GM19239 (cell line): Measurements from ENCODE around the gene MRPS18B.
A peak's percentile ranks its signal among the peaks of the same experiment; 100 is the strongest.

Experiments used
- DNase-seq: peaks from one replicate; pipeline ENCODE4 v3.0.0; 2011; ENCODE audit warnings: low spot score; ENCODE audit not compliant: insufficient read length
- FAIRE-seq: peaks from 2 replicates; lab custom pipeline; 2011; peaks lifted over from hg19 to GRCh38; lab: Jason Lieb, UNC

MRPS18B gene

GRCh38 chr6:30601815-30602641, 15.6 kb upstream of the MRPS18B start:
- DNase-seq (no peak), FAIRE-seq (no peak)

DNA sequence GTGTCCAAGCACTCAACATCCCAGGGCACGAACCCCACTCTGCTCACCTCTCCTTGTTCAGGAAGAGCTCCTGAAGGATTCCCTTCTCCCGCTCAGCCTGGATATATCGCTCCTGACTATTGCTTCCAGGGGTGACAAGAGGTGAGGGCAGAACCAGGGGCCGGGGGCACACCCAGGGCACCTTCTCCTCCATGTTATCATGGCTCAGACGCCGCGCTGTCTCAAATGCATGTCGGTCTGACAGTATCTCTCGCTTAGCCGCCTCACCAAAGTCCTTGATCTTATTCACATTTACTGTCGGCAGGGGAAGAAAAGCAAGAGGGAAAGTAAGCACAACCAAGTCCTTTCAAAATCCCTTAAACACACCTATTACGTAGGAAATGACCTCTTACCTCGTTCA, 13.7 kb upstream of the MRPS18B start:
- FAIRE-seq, result no peak
- no peak for DNase-seq

DNA sequence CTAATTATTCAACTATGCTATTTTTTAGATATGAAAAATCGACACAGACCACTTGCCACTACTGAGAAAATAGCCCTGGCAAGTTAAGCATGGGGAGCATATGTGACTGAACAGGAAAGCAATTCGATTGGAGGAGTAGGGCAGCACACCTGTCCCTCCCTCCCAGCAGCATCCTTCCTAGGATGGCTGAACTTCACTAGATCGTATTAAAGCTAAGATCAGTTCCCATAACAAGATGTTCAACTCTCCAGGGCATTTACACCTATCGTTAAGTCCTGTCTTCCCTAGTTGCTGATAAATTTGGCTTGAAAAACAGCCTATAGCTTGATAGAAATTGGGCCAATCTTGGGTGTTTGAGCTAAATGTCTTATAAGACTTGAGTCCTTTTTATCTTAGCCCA, 7.6 kb upstream of the MRPS18B start:
- no peak for DNase-seq
- FAIRE-seq, result no peak

- DNase-seq, result no peak
- FAIRE-seq, result no peak
Observed at GRCh38 chr6:30611150-30611855, 6.3 kb upstream of the MRPS18B start.

GRCh38 chr6:30611856-30612194, 5.8 kb upstream of the MRPS18B start:
- DNase-seq (no peak), FAIRE-seq (no peak)

DNA sequence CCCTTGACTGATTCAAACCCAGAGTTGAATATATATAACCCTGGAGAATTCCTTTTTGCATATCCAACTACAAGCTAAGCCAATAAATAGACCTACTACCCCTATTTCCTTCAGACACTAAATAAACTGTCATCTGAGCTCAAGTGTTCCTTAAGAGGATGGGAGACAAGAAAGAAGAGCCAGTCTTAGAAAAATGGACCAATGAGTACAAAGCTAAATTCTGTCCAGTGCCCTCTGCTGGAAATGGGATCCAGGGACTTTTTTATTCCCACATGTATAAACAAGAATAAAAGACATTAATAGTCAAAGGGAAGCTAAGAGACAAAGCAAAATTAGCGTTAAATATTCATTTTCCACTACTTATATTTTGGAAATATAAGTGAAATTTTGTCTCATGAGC, 5.4 kb upstream of the MRPS18B start:
- DNase-seq (no peak), FAIRE-seq (no peak)

GRCh38 chr6:30612687-30613248, 4.9 kb upstream of the MRPS18B start:
- DNase-seq (no peak), FAIRE-seq (no peak)

DNA sequence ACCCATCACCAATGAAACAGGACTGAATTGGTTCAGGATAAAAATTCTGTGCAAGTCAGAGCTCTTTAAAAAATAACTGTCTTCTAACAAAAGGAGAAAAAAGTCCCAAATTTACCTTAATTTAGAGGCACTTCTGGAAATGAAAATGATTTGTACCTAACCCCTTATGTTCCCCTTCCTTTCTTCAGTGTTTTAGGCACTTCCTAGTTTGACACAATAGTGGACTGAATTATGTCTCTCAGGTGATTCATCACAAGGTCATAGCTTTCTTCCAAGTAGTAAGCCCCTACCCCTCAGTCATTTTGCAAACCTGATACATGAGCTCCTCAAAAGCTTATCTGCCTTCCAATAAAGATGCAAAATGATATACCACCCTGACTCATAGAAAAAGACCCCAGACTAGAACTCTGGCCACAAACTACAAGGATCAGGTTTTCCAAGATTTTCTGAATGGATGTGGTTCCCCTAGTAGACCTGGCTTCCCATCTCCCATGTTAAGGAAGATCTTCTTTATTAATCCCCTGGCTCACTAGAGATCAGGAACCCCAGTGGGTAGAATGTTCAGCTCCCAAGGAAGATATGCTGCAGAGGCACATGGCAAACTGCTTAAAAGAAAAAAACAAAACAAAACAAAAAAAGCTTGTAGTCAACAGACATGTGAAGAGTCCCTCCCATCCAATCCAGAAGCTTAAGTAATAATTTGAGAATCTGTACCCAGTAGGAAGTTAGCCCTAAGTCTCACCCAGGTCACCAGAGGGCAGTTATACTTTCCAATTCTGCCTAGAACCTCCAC, 4.2 kb upstream of the MRPS18B start:
- FAIRE-seq (no peak), DNase-seq (no peak)

DNA sequence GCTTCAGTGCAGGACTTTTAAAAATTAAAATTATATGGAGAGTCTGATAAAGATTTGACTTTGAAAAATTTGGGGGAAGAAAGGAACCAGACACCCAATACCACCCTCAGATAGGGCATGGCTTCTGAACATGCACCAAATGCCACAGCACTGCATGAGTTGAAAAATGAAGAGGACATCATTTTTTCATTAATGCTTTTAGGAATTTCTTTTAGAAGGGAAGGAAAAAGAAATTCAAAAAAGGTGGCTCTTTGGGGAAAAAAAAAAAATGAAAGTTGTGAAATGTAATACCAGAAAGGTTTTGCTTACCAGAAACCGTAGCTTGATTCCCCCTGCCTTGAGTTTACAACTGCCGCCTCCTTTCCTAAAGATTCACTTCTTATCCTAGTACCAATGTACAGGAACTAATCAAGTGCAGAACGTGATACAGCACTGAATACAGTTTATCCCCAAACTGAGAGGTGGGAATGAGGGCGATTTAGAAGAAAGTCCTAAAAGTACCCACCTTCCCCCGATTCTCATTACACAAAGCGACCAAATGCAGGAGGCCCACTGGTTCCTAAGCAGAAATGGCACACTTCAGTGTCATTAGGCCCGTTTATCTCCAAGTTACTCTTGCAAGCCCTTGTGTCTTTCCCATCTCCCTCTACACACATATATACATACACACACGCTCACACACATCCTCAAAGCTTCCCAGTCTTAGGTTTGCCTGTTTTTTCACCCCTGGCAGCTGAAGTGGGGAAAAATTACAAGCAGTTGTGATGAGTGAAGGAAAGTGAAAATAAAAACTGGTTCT, 3.4 kb upstream of the MRPS18B start:
- DNase-seq (no peak), FAIRE-seq (no peak)

DNA sequence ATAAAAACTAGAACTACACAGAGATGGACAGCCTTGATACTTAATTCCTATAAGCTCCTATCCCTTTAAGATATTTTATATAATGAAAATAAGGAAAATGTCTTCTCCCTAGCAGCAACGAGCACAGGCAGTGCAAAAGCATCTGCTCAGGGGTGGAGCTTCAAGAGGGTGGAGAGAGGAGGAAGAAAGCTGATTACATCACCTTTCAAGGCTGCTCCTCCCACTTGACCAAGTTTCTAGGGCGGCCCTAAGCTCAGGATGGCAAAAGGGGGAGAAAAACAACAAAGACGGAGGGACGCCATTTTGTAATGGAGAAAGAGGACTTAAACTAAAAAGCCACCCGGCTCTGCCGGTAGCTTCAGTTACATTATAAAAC, 2.8 kb upstream of the MRPS18B start:
- FAIRE-seq, result peak; percentile 94
- peak; percentile 57 for DNase-seq

DNA sequence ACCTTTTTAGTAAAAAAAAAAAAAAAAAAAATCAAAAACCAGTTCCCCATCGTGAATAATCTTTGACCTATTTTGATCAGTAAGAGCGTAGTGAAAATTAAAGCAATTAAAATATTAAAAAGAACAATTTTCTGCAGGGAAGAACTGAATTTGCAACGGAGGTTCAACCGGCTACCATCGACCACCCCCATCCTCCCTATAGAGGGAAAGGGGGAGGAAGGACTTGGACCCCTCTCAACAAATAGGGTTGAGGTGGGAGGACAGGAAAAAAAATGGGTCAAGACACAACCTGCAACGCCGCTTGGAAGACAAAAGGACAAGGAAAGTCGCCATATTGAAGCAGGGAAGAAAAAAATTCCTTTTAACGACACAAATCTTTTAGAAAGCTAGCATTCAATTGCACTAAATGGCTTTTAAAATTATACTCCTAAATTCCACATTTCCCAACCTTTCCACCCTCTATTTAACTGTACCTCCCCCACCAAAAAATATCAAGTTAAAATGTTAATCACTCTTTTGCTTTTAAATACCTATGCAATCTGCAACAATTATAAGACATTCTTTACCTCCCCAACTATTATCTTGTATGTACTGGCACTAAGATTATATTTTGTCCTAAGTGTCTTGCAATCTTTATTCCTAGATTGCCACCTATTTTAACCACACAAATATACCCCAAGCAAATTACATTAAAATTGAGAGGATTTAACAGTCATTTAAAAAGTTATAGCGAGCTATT, 2.3 kb upstream of the MRPS18B start:
- no peak for DNase-seq
- FAIRE-seq, result peak; percentile 48

GRCh38 chr6:30615958-30616810, 1.5 kb upstream of the MRPS18B start:
- FAIRE-seq (peak; percentile 33), DNase-seq (no peak)

DNA sequence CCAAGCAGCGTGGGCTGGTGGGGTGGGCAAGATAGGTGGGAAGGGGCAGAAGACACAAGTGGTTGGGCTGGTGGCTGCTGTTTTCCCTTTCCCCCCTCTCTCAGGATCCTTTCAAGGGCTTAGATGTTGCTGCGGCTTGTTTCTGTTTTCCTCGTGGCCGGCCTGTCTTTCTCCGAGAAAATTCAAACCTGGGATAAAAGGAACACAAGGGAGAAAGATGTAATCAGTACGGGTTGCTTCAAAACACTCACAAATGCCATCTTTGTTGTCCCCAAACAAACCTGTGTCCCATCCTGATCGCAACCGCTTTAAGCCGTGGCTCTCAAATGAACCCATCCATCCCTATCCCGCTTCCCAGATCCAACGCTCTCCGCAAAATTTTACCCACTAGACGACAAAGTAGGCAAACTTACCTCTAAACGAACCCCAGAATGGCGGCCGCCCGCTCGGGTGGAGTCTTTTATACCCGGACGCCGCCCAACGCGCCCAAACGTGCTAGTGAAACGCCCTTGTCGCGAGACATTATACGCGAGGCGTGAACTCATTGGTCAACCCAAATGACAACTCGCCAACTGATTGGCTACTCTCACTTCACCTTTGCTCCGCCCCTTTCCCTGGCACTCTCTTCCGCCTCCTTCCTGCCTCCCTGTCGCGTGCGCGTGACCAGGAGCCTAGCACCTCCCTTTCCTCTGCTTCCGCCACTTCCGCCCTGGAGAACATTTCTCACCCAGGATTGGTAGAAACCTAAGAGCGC, 652 bp upstream of the MRPS18B start, which contains the start of gene PPP1R10:
Gene PPP1R10 (minus strand): TSS at position 433 of the 754 bp plus-strand sequence. CDS start 7,299 bp downstream, outside the sequence.
- DNase-seq (peak; percentile 52), FAIRE-seq (no peak)

GRCh38 chr6:30618270-30618797, 694 bp downstream of the MRPS18B start:
- FAIRE-seq (no peak), DNase-seq (no peak)

GRCh38 chr6:30619561-30619960, 1.9 kb downstream of the MRPS18B start:
- FAIRE-seq (no peak), DNase-seq (no peak)

GRCh38 chr6:30625511-30625910, 7.9 kb downstream of the MRPS18B start:
- DNase-seq (no peak), FAIRE-seq (no peak)
